Kidney glomerular epithelial cell (primary cell): ENCODE data around the gene KLHDC4.
"Not testable (repeated sequence)": the region's sequence is repeated elsewhere in the genome, so short reads cannot be mapped to it uniquely, and the experiment has no call there.

Source experiments
- DNase-seq: peaks from one replicate; lab custom pipeline; 2025; lab: John Stamatoyannopoulos, UW

The KLHDC4 gene

DNA sequence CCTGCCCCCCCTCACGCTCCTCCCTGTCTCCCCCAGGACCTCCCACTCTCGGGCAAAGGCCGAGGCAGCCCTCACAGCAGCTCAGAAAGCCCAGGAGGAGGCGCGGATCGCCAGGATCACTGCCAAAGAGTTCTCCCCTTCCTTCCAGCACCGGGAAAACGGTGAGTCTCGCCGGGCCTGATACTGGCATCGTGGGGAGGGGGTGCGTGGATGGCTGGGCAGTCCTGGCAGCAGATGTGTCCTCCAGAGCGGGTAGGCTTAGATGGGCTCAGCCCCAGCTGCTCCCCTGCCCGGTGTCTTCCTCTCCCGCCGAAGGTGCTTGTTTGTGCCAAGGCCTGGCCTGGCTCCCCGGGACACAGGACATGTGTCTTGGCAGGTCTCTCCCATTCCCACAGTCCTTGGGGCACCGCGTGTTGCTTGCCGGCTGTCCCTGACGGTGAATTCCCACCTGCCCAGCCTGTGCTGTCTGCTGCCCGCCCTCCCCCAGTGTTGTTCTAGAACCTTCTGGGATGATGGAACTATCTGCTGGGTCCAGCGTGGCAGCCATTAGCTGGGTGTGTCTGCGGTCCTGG is 81.6 kb downstream of the KLHDC4 start:
- no peak for DNase-seq

DNA sequence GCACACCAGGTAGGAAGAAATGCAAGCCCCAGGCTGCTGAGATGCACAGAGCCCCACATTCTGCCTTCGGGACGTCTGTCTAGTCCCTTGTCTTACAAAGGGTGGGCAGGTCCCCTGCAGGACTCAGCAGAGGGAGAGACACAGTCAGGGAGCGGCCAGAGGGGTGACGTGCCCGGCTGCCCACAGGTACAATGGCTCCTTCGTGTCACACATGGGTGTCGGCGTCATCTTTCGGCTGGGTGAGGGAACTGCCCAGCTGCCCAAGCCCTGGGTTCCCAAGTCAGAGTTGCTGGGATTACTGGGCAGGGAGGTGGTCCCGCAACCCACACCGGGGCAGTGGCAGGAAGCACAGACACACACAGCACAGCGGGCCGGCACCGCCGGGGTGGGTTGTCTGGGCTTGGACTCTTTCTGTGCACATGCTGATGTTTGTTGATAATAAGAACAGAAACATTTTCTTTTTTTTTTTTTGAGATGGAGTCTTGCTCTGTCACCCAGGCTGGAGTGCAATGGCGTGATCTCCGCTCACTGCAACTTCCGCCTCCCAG is 82.9 kb downstream of the KLHDC4 start:
- no peak for DNase-seq

DNA sequence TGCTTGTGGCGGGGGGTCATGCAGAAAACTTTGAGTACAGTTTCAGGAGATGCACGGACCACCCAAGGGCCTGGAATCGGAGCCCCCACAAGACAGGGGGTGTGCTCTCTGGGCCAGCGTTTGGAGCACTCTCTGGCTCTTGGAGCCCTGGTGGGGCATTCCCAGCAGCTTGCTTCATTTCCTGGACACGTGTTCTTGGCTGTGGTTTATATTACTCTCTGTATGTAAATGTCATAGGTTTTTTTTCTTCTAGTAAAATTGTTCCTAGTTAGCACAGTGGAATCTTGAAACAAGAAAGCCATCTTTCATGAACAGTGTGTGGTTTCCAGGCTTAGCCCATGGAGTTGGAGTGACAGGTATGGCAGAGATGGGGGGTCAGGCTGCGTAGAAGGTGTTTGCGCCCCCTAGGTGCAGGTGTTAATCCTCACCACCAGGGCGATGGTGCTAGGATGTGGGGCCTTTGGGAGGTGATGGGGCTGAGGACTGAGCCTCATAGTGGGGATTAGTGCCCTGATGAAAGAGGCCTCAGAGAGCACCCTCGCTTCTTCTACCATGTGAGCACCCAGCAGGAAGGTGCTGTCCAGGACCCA is 83.7 kb downstream of the KLHDC4 start:
- no peak for DNase-seq

DNA sequence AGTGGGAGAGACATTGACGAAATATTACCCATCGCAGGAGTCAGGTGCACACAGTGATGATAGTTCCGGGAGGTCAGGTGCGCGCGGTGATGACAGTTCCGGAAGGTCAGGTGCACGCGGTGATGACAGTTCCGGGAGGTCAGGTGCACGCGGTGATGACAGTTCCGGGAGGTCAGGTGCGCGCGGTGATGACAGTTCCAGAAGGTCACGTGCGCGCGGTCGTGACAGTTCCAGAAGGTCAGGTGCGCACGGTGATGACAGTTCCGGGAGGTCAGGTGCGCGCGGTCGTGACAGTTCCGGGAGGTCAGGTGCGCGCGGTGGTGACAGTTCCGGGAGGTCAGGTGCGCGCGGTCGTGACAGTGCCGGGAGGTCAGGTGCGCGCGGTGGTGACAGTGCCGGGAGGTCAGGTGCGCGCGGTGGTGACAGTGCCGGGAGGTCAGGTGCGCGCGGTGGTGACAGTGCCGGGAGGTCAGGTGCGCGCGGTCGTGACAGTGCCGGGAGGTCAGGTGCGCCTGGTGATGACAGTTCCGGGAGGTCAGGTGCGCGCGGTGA is 84.7 kb downstream of the KLHDC4 start:
- DNase-seq = not testable (repeated sequence)

DNA sequence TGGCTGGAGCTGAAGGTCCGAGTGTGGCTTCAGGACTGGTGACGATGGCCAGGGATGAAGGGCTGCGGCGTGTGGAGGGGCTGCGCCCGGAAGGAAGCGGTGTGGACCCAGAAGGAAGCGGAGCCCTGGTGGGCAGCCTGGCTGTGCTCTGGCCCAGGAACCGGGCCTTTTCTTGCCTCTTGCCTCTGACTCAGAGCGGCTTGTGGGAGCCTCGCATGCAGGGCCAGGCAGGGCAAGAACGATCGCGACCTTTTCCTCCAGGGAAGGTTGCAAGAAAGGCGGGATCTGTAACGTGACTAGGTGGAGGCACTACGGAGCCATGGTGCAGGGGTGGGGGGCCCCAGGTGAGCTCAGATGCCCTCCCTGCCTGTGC is 85.5 kb downstream of the KLHDC4 start:
- DNase-seq = no peak

DNA sequence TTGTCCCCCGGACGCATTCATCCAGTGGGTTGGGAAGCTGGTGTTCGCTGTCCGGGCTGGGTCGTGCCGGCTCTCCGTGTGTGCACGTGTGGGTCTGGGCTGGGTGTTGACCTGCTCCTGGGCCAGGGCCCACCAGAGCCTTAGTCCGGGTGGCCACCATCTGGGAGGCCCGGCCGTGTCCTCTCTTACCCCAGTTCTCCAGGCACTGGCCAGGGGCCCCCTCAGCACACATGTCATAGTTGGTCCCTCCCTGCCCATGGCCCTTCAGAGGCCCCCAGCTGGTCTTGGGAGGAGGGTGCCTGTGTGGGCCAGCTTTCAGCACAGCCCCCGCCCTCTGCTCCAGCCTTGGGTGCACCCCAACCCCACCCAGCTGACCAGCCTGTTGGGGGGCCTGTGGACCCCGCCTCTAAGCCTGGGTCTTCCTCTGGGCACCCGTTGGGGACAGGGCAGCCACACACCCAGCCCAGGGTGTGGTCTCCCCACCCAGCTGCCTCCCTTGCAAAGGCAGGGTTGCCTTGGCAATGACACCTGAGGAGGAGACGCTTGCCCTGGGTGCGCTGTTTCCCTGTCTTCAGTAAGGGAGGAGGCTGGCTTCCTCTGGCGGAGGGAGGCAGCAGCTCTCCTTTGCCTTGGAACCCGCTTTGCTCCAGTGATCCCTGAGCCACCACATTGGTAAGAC is 86.1 kb downstream of the KLHDC4 start:
- DNase-seq = no peak

DNA sequence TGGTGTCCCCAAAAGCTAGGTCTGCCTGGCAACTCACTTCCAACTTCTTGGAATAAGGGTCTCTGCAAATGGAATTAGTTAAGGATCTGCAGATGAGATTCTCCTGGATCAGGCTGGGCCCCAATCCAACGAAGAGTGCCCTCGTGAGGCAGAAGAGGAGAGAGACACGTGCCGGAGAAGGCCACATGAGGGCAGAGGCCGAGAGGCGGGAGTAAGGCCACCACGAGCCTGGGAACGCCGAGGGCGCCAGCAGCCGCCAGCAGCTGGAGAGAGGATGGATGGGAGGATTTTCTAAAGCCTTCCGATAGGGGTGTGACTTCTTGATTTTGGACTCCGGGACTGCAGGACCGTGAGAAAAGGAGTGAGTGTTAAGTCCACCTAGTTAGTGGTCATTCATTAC is 87.2 kb downstream of the KLHDC4 start:
- DNase-seq = no peak

DNA sequence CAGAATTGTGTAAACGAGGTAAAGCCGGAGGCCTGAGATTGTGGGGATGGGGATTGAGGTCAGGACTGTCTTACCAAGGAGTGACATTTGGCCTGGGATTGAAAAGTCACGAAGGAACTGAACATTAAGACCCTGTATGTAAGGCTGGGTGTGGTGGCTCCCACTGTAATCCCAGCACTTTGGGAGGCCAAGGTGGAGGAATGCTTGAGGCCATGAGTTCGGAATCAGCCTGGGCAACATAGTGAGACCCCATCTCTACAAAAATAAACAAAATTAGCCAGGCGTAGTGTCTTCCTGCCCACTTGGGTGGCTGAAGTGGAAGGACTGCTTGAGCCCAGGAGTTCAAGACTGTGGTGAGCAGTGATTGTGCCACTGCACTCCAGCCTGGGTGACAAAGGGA is 88.0 kb downstream of the KLHDC4 start:
- no peak for DNase-seq

DNA sequence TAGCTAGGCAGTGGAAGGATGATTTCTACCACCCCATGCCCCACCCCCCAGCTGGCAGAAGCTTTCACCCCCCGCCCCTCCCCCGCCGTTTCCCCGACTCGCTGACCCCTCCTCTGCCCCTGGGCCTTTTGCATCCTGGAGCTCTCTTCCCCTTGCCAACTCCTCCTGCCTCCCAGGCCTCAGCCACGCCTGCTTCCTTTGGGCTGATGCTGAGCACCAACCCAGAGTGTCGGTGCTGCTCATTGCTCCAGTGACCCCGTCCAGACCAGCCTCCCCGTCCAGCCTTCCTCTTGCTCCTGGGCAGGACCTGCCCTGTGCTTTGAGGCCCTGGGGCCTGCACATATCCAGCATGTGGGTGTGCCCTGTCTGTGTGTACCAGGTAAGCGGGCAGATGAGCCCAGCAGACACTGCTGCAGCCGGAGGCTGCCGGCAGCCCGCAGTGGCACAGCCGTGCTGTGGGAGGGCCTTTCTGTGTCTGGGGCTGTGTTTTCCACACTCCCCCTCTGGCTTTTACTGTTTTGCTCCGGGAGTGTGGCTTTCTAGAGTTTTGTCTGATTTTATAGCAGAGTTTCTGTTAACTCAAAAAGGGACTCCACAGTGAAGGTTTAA is 90.6 kb downstream of the KLHDC4 start:
- DNase-seq = no peak

DNA sequence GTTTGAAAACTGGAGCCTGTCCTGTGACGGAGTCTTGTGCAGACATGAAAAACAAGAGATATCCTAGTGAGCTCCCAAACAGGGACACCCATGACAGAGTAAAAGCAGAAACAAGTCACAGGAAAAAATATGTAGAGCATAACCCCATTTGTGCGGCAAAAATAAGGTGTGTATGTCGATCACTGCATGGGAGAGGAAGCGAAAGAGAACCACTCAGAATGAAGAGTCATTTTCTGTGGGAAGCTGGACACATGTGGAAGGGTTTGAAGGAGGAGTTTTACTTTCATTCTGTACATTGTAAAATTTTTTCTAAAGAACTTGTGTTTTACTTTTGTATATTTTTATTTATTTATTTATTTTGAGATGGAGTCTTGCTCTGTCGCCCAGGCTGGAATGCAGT is 91.4 kb downstream of the KLHDC4 start:
- DNase-seq = no peak

DNA sequence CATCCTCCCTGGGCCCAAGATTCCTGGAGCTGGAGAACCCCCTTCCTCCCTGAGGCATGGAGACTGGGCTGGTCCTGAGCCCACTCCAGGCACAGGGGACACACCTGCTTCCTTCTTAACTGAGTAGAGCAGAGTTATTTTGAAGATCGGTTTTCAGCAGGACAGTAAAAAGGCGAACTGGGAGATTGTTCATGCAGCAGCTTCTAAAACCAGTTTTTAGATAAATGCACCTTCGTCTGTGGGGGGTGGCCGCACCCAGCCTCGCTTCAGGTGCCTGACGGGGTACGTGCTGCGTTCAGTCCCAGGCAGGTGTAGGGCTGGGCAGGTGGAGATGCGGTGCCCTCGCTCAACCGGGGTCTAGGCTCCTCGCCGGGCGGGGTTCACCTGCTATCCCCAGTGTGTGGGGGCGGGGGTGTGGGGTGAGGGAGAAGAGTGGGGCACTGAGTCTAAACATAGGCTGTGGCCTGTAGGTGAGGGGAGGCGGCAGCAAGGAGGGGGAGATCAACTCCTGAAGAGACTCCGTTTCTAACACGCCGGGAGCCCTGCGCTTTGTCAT is 94.0 kb downstream of the KLHDC4 start:
- DNase-seq = no peak

DNA sequence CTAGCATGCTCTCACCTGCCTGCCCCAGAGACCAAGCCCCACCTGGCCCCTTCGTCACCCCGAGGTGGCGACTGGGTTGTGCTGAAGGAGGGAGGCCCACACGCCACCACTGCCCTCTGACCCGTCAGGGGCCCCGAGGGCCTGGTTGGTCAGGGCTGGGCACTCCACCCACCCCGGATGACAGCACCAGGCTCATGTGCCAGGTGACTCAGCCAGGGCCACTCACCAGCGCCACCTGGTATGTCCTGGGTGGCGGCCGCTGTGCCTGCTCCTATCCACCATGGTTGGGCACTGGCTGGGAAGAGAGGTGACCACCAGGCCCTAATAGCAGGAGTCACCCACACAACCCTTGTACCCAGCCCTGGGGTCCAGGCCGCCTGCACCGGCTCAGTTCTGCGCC is 94.6 kb downstream of the KLHDC4 start:
- no peak for DNase-seq

DNA sequence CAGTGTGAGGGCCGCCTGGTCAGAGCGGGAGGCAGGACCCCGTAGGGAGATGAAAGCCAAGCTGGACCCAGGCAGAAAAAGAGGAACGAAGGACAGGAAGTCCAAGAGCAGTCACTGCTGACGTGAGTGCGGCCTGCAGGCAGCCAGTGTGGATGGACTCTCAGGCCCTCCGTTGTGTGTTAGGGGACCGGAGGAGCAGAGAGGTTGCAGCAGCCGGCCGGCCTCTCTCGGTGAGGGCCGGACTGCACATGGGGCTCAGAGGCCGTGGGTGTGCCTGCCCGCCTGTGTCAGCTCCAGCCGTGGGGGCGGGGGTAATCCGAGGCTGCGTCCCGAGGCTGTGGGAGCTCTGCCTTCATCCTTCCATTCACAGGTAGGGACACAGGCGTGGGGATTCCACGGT is 96.1 kb downstream of the KLHDC4 start:
- no peak for DNase-seq

DNA sequence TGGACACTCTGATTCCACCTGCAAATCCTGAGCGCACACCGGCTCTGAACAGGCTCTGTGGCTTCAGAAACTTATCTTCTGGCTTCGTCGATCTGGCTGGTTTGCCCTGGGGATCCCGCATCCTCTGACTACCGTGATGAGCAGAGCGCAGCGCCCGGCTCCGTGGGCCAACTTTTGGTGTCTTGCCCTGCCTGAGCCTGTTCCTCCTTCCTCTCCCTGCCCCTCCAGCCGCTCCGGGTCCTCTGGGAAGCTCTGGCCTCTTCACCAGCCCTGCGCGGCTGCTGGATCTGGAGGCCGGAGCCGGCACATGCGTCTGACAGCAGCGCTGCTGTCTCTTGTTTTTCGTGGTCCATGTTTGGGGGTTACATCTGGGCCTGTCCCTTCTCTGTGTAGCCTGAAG is 97.8 kb downstream of the KLHDC4 start:
- no peak for DNase-seq

DNA sequence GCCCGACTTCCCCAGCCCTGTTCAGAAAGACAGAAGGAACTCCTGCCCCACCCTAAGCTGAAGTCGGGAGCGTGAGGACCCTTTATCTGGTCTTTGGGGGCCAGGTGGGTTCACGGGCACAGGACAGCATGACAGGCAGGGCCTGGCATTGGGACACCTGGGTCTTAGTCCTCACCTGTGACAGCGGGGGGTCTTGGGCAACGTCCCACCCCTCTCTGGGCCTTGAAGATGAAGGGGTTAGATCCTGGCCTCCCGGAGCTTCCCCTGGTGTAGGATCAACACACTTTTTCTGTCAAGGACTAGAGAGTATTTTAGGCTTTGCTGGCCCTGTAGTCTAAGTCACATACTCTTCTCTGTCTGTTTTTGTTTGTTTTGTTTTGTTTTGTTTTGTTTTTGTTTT is 98.3 kb downstream of the KLHDC4 start:
- DNase-seq = no peak

DNA sequence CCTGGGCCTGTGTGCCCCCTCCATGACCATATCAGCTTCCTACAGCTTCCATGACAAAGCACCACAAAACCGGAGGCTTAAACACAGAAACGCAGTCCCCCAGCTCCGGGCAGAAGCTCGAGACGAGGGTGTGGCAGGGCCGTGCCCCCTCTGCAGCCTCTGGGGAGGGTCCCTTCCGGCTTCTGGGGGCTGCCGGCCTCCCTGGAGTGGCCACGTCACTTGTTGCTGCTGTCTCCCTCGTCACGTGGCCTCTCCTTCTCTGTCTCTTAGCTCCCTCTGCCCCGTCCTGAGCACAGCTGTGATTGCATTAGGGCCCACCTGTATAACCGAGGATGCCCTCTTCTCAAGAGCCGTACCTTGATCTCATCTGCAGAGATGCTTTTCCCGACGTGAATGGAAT is 98.9 kb downstream of the KLHDC4 start:
- no peak for DNase-seq

DNA sequence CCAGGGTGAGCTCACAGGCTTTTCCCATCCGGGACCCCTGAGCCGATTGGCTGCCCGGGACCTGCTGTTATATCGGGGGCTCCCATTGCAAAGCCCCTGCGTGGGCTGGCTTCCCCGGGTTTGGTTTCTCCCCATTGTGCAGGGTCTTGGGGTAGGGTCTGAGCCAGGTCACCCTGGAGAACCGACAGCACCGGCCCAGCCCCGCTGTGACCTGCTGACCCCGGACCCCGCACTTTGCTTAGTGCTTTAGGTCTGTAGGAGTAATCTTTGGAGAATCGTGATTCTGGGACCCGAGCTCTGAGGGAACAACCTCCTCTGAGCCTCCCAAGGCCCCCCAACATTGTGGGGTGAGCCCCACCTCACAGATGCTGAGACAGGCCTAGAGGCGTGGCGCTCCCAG is 100.6 kb downstream of the KLHDC4 start:
- no peak for DNase-seq

DNA sequence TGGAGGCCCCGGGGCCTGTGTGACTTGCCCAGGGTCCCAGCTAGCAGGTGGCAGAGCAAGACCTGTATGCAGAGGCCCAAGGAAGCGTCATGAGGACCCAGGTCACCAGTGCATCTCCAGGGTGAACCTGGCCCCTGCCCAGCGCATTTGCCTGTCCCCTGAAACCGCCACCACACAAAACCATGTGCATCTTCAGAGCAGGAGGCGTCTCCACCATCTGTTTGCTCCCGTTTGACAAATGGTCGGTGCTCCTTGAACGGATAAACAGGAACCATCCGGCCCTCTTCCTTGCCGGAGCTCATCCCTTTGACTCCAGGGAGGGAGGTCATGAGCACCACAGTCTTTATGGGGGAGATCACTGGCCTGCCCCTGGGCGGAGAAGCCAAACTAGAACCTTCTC is 101.0 kb downstream of the KLHDC4 start:
- DNase-seq = no peak

DNA sequence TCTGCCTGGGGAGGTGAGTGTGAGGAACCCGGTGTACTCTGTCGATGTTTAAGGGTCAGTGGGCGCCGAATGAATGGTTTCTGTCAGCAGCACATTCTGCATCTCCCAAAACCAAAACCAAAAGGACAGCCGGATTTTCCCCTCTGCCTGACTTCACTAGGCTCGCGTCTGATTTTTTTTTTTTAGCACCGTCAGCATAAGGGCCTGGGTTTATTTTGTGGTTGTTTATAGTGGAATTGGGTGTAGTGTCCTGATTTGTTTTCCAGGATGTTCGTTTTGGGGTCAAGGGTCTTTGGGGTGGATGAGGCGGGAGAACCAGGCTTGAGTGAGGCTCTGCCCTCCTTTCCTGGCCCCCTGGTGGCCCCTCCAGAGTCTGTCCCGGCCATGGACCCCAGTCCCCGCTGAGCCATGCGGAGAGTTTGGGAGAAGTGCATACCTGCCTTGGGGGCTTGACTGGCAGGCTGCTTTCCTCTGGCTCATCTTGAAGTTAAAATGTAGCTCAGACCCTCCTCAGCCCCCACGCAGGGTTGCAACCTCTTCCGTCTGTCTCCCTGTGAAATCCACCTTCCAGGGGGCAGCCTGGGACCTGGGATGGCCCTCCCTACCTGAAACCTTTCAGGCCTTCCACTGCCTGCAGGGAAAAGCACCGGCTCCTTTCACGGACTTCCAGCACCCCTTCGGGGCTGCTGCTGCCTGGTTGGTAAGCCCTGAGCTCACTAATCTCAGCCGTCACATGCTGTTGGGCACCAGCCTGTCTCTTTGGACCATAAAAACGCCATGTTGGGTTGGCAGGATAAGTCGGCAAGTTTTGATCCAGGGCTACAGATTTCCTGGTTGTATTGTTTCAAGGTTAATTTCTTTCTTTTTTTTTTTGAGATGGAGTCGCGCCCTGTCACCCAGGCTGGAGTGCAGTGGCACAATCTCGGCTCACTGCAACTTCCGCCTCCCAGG is 103.3 kb downstream of the KLHDC4 start:
- no peak for DNase-seq

DNA sequence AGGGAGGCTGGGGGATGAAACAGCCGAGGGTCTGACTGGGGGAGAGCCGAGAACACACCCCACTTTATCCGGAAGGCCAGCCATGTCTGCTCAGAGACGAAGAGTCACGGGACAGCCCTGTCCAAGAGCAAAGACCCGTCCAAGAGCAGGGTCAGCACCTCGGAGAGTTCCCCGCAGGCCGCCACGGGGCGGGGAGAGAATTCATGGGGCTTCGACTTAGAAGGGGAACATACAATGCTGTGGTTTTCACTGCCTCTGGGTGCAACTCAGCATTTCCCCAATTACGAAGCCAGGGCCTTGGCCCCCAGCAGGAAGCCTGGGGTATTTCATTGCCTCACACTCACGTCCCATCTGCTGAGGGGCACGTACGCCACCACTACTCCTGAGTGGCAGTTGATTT is 104.2 kb downstream of the KLHDC4 start:
- DNase-seq = no peak

DNA sequence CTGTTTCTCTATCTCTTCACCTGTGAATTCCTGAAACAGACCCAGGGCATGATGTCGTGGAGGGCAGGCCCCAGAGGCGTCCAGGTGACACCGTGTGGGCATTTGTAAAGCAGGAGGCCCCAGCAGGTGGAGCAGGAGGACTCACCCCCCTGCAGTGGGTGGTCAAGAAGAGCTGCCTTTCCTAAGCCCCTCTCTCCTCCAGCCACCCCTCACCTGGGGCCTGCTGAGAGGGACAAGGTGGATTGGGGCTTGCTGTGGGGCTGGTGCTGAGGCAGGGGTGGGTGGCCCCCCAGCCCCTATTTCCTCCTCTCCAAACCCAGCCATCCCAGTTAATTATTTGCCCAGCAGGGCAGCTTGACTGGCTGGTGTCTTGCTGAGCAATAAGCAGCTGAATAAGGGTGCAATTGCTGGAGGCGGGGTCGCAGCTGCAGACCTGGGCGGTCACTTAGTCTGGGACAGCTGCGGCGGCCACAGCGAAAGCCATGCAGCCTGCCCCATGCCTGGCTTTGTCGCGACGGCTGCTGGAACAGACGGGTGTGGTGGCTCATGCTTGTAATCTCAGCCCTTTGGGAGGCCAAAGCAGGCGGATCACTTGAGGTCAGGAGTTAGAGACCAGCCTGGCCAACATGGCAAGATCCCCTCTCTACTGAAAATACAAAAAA is 107.1 kb downstream of the KLHDC4 start:
- DNase-seq = no peak
